T1000 (cell line): ENCODE results near the gene FOXF2.
A peak's percentile ranks its signal among the peaks of the same experiment; 100 is the strongest.

Source experiments
- DNase-seq: peaks from one replicate; lab custom pipeline; 2025; ENCODE audit warnings: mixed read lengths; lab: John Stamatoyannopoulos, UW

Gene FOXF2

DNA sequence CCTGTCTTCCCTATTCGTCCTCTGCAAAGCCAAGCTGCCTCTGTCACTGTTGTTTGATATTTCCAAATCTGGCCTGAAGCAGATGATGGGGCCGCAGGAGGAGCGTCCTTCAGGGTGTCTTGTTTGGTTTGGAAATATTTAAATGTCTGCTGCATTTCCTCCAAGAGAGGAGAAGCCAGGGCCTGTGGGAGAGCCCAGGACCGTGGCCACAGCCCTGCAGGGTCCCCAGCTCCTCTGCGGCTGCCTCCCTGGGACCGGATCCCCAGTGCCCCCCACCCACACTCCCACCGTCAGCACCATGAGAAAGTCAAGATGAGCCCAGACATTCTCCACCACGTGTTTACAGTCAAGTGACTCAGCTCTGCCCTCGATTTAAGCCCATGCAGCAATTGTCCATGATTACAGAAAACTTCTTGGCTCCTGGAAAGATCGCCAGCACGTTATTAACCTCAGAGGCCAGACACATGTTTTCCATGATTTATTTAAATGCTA is 18.2 kb downstream of the FOXF2 start:
- DNase-seq, result no peak

DNA sequence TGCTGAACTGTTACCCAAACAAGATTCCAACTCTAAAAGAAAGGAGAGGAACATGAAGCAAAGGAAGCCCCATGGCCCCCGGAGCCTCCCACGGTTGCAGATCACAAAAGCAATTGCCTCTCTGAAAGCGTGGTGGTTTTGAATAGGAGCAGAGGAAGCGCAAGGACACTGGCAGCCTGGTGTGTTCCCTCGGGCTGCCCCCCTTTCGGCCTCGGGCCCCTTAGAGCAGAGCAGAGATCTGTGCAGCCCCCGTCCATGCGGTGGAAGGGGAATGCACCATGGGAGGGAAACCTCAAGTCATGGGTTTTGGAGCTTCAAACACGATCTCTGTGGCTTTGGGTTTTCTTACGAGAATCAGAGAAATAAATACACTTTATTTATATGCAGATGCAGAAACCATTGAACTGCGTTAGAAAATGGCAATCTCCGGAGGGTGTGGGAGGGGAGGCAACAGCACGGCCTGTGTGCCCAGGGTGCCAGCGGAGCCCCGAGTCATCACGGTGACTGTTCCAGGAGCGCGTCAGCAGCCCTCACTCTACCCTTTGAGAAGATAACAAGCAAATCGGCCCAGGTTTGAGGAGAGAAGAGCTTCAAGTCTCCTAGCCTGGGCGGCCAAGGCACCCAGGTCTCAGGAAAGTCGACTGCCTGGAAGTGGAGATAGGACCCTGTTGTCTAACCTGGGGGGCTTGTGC is 20.5 kb downstream of the FOXF2 start:
- DNase-seq, result no peak

DNA sequence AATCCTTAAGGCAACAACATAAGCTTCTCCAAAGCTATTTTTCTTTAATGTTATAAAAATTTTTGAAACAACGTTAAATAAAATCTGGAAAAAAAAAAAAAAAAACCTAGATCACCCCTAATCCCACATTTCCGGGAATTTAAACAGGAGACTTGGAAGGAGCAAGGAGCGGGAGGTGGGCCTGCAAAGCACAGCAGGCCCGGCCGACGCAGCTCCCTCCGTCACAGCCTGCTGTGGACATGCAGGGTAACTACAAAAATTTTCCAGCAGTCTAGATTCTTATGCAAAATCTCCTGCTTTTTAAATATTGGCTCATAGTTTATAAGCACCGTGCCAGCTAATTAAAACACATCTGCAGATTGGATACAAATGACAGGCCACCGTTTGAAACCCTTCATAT is 23.5 kb downstream of the FOXF2 start:
- DNase-seq, result no peak

DNA sequence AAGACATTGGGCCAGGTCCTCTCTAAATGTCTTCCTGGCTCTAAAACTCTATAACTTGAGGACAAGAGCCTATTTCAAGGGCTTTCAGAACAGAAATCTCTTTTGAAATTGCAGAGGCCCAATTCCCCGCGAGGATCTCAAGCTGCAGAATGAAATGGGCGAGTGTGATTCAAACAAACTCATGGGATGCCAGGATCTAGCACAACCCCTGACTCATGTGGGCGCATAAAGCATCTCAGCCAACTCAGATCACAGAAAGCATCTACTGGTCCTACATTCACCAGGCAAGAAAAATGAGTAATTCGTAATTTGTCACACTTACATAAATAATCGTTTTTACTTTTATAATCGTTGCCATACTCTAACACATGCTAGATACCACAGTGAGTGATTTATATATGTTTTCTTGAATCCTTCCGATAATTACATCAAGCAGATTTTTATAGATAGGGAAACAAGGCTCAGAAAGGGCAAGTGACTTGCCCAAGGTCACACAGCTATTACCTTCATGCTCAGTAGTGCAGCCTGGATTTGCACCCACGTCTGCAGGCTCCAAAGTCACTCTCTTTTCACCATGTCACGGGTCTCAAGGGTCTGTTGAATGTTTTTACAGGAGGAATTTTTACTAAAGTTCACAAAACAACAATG is 26.2 kb downstream of the FOXF2 start:
- no peak for DNase-seq

DNA sequence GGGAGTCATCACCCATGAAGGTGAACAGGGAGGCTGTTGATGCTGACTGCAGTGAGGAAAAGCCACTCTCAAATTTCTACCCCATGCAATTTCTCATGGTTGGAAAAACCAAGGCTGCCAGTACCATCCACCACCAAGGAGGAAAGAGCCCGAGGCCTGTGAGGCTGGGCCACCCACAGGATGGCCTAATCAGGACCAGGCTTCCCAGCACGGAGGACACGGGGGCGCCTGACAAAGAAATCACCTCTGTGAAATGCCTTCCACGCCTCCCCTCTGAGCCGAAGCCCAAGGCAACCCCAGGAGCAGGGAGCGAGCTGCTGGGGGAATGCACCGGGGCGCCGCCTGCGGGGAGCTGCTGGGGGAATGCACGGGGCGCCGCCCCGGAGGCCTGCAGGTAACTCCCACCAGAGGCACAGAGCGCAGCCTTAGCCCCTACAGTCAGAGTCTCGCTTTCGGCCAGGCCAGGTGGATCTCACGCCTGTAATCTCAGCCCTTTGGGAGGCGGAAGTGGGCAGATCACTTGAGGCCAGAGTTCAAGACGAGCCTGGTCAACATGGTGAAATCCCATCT is 26.9 kb downstream of the FOXF2 start:
- no peak for DNase-seq

DNA sequence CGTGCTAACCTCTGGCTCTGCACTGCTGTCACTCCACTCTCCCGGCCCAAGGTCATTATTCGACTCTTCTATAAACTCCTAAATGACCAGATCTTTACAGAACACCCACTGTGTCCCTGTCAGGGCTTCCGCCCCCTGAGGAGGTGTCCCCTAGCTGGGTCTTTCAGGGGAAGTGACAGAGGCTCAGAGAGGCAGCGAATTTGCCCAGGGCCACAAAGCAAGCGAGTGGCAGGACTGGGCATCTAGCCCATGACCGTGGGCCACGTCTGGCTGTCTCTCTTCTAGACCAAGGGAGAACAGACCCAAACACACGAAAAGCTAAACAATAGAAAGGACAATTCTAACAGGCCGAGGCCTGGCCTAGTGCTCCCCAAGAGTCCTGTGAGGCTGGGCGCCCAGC is 27.4 kb downstream of the FOXF2 start:
- DNase-seq, result no peak

DNA sequence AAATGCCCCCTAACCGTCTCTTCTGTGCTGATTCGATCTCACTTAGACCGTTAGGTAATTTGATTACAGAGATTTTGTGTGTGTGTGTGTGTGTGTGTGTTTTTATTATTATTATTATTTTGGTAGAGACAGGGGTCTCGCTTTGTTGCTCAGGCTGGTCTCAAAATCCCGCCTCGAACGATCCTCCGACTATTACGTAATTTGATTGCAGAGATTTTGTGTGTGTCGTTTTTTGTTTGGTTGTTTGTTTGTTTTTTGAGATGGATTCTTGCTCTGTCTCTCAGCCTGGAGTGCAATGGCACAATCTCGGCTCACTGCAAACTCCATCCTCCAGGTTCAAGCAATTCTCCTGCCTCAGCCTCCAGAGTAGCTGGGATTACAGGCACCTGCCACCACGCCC is 28.3 kb downstream of the FOXF2 start:
- DNase-seq, result no peak

DNA sequence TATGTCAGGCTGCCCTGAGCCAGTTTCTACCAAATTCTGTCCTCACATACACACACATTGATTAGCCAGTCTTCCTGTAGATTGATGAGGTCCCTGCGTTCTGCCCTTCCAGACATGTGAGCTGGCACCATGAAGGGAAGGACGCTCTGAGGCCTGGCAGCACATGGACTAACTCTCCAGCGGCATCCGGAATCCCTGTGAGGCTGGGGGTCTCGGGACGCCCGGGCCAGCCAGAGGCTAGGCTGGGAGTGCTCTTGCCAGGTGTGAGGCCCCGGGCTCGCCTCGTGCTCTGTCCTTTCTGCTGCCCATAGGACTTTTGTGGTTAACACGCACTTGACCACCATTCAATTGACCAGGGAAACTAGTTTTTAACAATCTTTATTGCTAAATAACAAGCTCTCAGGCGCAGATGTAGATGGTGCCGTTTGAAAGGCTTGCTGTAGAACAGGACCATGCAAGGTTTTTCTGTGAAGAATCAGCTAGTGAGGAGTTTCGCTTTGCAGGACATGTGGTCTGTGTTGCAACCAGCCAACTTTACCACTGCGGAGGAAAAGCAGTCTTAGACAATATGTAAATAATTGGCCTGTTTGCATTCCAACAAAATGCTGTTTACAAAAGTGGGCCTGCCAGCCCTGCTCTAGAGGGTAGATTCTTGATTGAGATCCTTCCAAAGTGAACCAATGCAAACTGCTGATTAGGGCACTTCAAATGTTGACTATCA is 29.3 kb downstream of the FOXF2 start:
- DNase-seq, result no peak

DNA sequence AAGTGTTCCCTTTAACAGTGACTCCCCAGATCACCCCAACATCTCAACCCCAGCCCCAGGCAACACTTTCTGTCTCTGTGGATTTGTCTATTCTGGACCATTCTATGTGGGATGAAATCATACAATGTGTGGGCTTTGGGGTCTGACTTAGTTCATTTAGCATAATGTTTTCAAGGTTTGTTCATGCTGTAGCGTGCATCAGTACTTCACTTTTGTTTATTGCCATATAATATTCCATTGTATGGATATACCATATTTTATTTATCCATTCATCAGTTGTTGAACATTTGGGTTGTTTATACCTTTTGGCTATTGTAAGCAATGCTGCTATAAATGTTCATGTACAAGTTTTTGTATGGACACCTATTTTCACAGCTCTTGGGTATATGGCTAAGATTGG is 31.0 kb downstream of the FOXF2 start:
- no peak for DNase-seq

DNA sequence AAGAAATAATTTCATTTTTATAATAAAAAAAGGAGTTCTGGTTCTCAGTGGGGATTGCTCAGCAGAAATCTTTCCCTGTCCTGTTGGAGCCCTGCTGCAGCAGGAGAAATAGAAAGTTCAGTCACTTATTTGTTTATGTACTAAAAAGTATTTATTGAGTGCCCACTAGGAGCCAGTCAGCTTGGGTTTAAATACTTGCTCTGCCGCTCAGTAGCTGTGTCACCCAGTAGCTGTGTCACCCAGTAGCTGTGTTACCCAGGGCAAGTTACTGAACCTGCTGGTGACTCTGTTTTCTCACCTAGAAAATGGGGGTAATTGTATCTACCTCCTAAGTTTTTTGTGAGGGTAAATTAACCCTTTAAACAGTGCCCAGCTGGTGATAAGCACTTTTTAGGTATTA is 32.9 kb downstream of the FOXF2 start:
- no peak for DNase-seq

DNA sequence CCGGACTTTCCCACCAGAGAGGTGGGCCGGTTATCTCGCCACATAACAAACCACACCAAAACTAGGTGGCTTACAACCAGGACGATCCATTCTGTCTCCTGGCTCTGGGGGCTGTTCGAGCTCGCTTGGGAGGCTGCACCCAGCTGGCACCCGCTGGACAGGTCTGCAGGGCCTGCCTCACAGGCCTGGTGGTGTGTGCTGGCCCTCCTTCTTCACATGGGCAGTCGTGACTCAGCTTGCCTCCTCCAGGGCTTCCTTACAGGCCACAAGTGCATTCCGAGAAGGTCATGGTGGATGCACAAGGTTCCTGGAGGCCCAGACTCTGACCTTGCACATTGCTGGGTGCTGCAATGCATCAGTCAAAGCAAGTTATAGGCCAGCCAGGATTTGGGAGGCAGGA is 34.2 kb downstream of the FOXF2 start:
- DNase-seq, result no peak

DNA sequence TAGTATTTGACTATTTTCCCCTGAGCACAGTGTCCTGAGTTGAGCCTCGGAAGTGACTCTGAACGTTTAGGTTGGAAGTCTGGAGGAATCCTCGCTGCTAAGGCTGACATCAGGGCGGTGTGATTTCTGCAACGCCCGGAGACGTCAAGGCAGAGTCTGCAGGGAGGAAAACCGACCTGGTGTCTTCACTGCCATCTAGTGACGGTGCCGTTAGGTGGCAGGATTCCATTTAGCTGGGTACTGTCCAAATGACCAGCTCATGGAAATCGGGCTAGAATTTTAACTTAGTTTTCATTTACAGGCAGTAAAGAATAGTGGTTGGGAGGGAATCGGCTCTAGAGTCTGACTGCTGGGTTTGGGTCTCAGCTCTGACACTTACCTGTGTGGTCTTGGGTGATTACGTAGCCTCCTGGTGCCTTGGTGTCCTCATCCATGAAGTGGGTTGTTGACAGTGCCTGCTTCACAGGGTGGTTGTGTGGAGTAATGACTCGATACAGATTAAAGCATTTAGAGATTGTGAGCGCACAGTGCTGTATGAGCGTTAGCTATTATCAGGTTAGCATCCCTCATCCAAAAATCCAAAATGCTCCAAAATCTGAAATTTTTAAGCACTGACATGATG is 35.0 kb downstream of the FOXF2 start:
- peak; percentile 12 for DNase-seq

DNA sequence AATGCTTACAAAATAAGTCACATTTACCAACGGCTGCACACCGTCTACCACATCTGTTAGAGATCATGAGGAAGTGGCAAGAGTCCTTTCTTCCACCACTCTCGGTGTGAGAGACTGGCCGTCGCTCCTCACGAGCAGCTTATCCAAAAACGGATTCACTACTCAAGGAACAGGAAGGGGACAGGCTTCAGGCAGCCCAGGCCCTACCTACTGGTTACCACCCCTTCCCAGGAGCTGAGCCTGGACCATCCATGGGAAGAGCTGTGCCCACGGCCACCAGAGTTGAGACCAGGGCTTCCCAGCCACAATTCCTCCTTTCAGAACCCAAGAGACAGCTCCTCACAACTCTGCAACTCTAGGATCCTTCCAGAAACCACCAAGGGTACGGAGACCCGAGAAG is 37.0 kb downstream of the FOXF2 start:
- DNase-seq, result no peak

DNA sequence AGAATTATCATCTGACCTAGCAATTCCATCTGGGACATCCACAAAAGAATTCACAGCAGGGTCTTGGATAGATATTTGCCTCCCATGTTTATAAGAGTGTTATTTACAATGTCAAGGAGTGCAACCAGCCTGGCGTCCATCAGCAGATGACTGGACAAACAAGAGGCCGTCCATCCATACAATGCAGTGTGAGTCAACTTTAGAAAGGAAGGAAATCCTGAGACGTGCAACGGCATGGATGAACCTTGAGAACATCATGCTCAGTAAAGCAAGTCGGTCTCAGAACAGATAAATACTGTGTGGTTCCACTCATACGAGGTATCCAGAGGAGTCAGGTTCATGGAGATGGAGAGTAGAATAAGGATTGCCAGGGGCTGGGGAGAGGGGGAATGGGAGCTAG is 46.4 kb downstream of the FOXF2 start:
- no peak for DNase-seq

DNA sequence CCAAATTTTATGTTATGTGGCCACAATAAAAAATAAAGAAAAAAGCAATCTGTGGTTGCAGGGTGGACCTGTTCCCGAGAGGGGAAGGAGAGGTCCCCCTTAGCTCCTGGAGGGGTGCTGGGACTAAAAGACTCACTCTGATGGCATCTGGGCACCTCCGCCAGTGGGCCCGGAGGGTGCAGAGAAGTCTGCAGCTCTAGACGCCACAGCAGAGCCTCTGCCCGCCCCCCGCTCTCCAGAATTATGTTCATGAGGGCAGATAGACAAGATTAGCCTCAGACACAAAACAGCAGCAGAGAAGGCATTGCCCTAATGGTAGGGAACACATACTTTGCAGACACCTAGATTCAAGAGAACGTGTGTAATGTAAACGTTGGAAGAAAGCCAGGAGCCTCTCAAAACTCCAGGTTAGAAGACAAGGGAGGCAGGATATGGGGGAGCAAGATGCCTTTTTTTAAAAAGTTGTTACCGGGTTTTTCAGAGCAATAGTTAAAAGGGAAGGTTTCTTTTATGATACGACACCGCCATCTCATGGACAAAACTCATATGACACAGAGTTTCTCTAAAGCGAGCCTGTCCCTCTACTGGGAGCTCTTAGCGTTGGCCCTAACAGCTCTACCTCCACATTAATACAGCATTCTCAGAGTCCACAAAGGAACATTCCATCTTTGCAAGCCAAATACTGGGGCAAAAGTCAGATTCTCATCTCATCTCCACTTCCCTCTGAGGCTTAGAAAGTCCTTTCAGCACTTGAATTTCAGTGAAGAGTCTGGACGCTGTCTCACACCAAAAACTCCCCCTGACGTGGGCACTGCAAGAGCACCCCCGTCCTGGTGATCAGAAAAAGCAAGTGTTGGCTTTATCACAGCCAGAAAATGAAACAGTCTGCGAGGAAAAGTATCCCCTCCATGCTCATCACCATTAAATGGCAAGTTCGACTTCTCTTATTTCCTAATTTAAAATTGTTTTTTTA is 47.2 kb downstream of the FOXF2 start:
- DNase-seq, result peak; percentile 26

DNA sequence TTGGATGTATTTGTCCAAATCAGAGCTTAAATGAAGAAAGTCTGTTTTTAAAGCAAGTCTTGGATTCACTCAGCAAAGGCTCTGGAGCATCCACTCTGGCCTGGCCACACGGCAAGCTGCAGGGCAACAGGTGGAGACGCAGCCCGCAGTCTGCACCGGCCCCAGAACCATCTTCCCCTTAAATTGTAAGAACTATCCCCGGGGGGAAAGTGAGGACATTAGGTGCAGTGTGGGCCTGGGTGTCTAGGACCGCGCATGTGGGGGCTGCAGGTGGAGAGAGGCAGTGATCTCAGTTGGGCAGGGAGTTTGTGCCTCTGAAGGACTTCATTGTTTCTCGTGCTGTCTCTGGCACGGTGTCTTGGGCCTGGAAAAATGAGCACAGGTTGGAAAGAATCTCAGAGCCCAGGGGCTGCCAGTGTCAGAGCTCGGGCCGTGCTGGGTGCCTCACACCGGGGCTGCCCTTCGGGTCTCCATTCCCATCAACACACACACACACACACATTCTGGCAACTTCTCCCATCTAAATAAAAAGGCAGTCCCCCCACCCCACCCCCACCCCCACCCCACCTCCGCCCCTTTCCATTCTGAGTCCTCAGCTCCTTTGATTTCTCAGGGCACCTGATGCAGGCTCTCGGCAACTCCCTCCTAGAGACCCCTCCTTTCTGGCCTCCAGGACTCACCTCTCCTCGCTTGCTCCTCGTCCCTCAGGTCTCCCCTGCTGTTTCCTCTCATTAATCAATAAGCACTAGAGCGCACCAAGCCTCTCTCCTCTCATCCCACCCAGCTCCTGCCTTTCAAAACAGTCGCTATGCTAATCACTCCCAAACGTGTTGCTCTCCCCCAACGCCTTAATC is 48.4 kb downstream of the FOXF2 start:
- DNase-seq, result no peak

DNA sequence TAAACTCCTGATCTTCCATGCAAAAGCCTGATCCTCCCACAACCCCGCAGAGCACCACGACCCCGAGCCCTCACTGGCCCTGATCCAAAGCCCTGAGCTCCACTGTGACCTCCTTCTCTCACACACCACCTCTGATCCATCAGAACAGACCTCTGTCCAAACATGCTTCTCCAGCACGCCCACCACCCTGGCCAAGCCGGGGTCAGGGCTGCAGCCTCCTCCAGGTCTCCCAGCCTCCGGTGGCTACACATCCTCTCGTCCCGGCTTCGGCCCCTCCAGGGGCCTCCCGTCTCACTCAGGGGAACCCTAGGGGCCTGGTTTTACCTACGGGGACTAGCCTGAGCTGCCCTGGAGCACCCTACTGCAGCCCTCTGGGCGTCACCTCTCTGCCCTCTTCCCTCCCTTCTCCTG is 49.1 kb downstream of the FOXF2 start:
- DNase-seq, result no peak

DNA sequence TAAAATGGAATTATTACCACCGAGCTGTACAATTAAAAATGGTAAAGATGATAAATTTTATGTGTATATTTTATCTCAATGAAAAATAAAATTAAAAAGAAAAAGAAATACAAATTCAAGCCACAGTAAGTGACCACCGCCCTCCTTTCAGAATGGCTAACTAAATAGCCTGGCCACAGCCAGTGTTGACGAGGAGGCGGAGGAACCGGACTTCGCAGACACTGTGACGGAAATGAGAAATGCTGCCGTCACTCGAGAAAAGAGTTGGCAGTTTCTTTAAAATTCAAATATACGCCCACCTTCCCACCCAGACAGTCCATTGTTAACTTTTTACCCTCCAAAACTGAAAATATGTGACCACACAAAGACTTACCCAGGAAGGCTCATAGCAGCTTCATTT is 50.0 kb downstream of the FOXF2 start:
- DNase-seq, result no peak

DNA sequence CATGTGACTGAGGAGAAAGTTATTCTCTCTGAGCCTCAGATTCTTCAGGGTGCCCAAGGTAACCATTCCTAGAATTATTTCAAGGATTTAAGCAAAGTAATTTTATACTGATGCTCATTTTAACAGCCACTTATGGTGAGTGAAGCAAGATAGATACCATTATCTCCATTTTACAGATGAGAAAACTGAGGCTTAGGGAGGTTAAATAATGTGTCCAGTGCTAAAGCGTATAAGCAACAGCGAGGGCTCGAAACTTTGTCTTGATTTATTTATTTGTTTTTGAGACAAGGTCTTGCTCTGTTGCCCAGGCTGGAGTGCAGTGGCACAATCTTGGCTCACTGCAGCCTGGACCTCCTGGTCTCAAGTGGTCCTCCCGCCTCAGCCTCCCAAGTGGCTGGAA is 53.6 kb downstream of the FOXF2 start:
- DNase-seq, result no peak
